ENCODE data around the gene SLC19A3.

SLC19A3 gene

GRCh38 chr2:227654426-227654825, 63.4 kb downstream of the SLC19A3 start:
- DNase-seq (ENCODE audit: low read depth in 1 of 2, low spot score in 1 of 2): no peak
- in situ Hi-C loops (cut with HindIII; ENCODE audit: low pct_unique_long_range_greater_than_20kb, low sequenced_read_pairs): no loop called here
- no peak for TF ChIP-seq JUND (IDR thresholded peaks at IDR 0.05; ENCODE audit: low read depth)

GRCh38 chr2:227653419-227653818, 64.4 kb downstream of the SLC19A3 start:
- DNase-seq (ENCODE audit: low read depth in 1 of 2, low spot score in 1 of 2): no peak
- TF ChIP-seq JUND (IDR thresholded peaks at IDR 0.05; ENCODE audit: low read depth): no peak
- in situ Hi-C loops (cut with HindIII; ENCODE audit: low pct_unique_long_range_greater_than_20kb, low sequenced_read_pairs): no loop called here

GRCh38 chr2:227643990-227644551, 73.8 kb downstream of the SLC19A3 start:
- no peak for DNase-seq (ENCODE audit: low read depth in 1 of 2, low spot score in 1 of 2)
- in situ Hi-C loops (cut with HindIII; ENCODE audit: low pct_unique_long_range_greater_than_20kb, low sequenced_read_pairs): no loop called here
- no peak for TF ChIP-seq JUND (IDR thresholded peaks at IDR 0.05; ENCODE audit: low read depth)

- TF ChIP-seq JUND (IDR thresholded peaks at IDR 0.05; ENCODE audit: low read depth): no peak
- DNase-seq (ENCODE audit: low read depth in 1 of 2, low spot score in 1 of 2): no peak
- in situ Hi-C loops (cut with HindIII; ENCODE audit: low pct_unique_long_range_greater_than_20kb, low sequenced_read_pairs): no loop called here
These were observed 75.2 kb downstream of the SLC19A3 start for GRCh38 chr2:227642656-227643055.

- in situ Hi-C loops (cut with HindIII; ENCODE audit: low pct_unique_long_range_greater_than_20kb, low sequenced_read_pairs): no loop called here
- TF ChIP-seq JUND (IDR thresholded peaks at IDR 0.05; ENCODE audit: low read depth): no peak
- no peak for DNase-seq (ENCODE audit: low read depth in 1 of 2, low spot score in 1 of 2)
These were observed 83.6 kb downstream of the SLC19A3 start for GRCh38 chr2:227634201-227634600.

Data from T47D (cell line).